Esophagus (tissue), 2 donors: ENCODE data around the gene ADD3. TPM values are rescaled to one million over a fixed set of nuclear protein-coding genes. Genes with fewer than 3 reads are reported as not detected.

Experiments used
- H3K27ac ChIP-seq, 2 donors: one replicate each; pipeline ENCODE4 v1.5.1; 2013; ENCODE audit warnings: low read depth in 2 of 2, mild to moderate bottlenecking in 2 of 2, inconsistent platforms in 1 of 2, low read length in 1 of 2, moderate library complexity in 1 of 2
- H3K27me3 ChIP-seq, 2 donors: one replicate each; pipeline ENCODE4 v1.6.1; 2013; ENCODE audit warnings: low read length in 2 of 2, control low read depth in 1 of 2, mild to moderate bottlenecking in 1 of 2; ENCODE audit not compliant: insufficient read depth in 2 of 2, control insufficient read depth in 1 of 2
- H3K36me3 ChIP-seq, 2 donors: one replicate each; pipeline ENCODE4 v1.6.1; 2013; ENCODE audit warnings: low read length in 1 of 2; ENCODE audit not compliant: control insufficient read depth in 2 of 2, insufficient read depth in 2 of 2
- H3K4me1 ChIP-seq, 2 donors: one replicate each; pipeline ENCODE4 v1.6.1; 2013; ENCODE audit warnings: low read length in 1 of 2; ENCODE audit not compliant: control insufficient read depth in 2 of 2, insufficient read depth in 2 of 2
- H3K4me3 ChIP-seq, 2 donors: one replicate each; pipeline ENCODE4 v1.5.1; 2013; ENCODE audit warnings: low read length in 2 of 2, mild to moderate bottlenecking in 2 of 2, low read depth in 1 of 2, moderate library complexity in 1 of 2
- H3K9me3 ChIP-seq, 2 donors: one replicate each; pipeline ENCODE4 v1.6.1; 2013; ENCODE audit warnings: mild to moderate bottlenecking in 2 of 2, low read depth in 1 of 2, low read length in 1 of 2, moderate library complexity in 1 of 2; ENCODE audit not compliant: control insufficient read depth in 2 of 2, insufficient read depth in 1 of 2
- WGBS, 2 donors: extraction: QIAGEN DNeasy Blood & Tissue Kit; methylation state at CpG; one replicate each; pipeline ENCODE4 v1.1.7; 2013; 5-methylcytosine and 5-hydroxymethylcytosine counted together
- polyA plus RNA-seq, 2 donors: library from polyadenylated mRNA; stranded (reverse); fragments of 200-250 nt; gene quantifications; one replicate each; pipeline ENCODE4 v1.2.3, GENCODE V29; 2013
- donor health status: healthy with polysubstance abuse.
- donor health status: Bipolar disorder and iron deficiency.

Gene ADD3
- polyA plus RNA-seq, 2 donors, result 20.0 to 24.0 TPM

DNA sequence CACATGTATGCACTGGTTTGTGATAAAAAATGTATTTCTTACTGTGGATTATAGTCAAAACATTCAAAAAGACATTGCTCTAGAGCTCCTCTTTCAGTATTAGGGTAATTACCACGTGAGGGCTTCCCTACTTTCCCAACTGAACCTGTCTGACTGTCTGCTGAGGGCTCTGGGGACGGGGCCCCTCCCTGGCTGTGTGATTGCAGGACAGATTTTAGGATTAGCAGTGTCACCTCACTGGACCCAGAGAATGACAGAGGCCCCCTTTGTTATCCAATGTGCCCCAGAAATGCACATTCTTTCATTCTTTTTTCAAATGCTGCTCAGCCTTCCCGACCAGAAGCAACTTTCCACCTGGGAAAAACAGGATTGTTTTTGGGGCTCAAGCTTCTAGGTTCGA lies 156.1 kb downstream of the ADD3 start:
- no peaks in the 10 kb centered on the region for H3K27me3 ChIP-seq
- no peak overlapping the region for H3K4me3 ChIP-seq
- H3K36me3 ChIP-seq, result no peaks in the 10 kb centered on the region
- no peak overlapping the region for H3K27ac ChIP-seq
- H3K4me1 ChIP-seq, result no peaks in the 10 kb centered on the region
- WGBS, 2 donors, result 54 to 59% methylated on average over 4 of the region's 4 CpGs
- H3K9me3 ChIP-seq, result no peaks in the 10 kb centered on the region

DNA sequence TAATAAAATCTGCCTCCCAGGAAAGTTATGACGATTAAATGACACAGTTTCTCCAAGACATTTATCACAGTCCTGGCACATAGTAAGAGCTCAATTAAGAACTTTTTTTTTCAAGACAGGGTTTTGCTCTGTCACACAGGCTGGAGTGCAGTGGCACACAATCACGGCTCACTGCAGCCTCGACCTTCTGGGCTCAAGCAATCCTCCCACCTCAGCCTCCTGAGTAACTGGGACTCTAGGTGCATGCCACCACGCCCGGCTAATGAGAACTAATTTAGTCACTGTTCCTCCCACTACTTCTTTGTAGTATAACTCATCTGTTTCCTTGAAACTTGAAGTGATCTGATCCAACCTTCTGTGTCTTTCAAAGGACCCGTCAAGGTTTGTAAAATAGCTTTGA lies 157.5 kb downstream of the ADD3 start:
- no peaks in the 10 kb centered on the region for H3K36me3 ChIP-seq
- H3K9me3 ChIP-seq, result no peaks in the 10 kb centered on the region
- 78 to 82% methylated on average over 6 of the region's 6 CpGs for WGBS, 2 donors
- H3K4me3 ChIP-seq, result no peak overlapping the region
- no peaks in the 10 kb centered on the region for H3K4me1 ChIP-seq
- no peak overlapping the region for H3K27ac ChIP-seq
- H3K27me3 ChIP-seq, result no peaks in the 10 kb centered on the region

DNA sequence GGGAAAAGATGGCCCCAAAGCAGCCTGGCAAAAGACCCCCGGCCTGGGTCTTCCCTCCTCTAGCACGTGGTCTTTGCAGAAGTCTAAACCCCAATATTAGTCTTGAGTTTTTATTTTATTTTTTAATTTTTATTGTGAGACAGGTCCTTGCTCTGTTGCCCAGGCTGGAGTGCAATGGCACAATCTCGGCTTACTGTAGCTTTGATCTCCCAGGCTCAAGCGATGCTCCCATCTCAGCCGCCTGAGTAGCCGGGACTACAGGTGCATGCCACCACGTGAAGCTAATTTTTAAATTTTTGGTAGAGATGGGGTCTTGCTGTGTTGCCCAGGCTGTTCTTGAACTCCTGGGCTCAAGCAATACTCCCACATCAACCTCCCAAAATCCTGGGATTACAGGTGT lies 159.4 kb downstream of the ADD3 start:
- Histone ChIP-seq H3K36me3 (no peaks in the 10 kb centered on the region), H3K9me3 (no peaks in the 10 kb centered on the region), H3K27me3 (no peaks in the 10 kb centered on the region), H3K27ac (no peak overlapping the region), H3K4me1 (no peaks in the 10 kb centered on the region), H3K4me3 (no peak overlapping the region)
- 88 to 93% methylated on average over 7 of the region's 7 CpGs for WGBS, 2 donors

DNA sequence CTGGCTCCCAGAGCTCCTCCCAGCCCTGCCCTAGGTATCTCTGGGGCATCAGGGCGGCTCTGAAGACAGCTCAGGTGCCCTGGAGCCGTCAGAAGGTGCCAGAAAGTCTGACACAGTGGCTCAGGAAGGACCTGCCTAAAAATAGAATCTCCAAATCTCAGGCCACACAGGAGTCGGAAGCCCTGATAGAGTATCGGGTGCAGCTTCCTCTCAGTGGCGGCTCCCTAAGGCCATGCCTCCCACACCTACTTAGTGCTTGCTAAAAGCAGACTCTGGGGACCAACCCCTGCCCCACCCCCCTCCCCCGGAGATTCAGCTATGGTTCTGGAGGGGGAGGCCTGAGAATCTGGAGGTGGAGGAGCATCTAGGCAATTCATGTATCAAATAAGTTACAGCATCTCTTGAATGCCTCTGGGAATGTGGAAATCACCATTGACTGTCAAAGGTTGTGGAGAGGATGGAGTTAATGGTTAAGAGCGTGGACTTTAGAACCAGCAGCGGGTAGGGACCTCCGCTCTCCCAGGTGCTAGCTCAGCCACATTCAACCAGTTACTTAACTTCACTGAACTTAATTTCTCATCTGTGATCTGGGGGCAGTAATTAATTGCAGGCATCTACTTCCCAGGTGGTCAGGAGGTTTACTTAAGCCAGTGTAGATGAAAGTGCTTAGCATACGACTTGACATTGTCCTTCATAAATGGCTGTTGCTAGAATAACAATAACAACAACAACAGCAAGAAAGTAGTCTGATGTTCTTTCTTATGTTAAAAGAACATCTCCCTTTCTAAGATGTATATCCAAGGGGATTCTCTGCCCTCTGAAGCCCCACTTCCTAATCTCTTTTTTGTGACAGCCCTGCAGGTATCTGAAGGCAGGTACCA lies 161.1 kb downstream of the ADD3 start:
- 15 to 21% methylated on average over 10 of the region's 10 CpGs for WGBS, 2 donors
- Histone ChIP-seq H3K4me1 (no peaks in the 10 kb centered on the region), H3K27ac (no peak overlapping the region), H3K4me3 (no peak overlapping the region), H3K27me3 (no peaks in the 10 kb centered on the region), H3K36me3 (no peaks in the 10 kb centered on the region), H3K9me3 (no peaks in the 10 kb centered on the region)

DNA sequence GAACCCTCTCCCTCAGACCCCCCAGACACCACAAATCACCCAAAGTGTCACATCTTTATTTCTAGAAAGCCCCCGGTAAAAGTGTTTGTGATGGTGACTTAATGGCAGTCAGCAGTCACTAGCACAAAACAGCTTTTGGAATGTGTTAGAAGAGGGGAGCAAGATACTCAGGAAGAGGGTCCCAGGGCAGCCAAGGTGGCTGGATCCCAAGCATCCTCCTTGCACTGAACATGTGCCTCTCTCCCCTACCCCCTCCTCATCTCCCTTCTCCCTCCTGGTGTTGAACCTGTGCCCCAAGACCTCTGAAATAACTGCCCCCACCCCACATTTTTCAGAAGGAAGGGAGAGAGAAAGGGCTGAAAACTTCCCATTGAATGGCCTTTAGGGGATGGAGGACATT lies 161.8 kb downstream of the ADD3 start:
- Histone ChIP-seq H3K4me1 (no peaks in the 10 kb centered on the region), H3K27me3 (no peaks in the 10 kb centered on the region), H3K36me3 (no peaks in the 10 kb centered on the region), H3K4me3 (no peak overlapping the region), H3K9me3 (no peaks in the 10 kb centered on the region), H3K27ac (no peak overlapping the region)
- WGBS, 2 donors, result 40 to 42% methylated on average over 1 of the region's 1 CpG

DNA sequence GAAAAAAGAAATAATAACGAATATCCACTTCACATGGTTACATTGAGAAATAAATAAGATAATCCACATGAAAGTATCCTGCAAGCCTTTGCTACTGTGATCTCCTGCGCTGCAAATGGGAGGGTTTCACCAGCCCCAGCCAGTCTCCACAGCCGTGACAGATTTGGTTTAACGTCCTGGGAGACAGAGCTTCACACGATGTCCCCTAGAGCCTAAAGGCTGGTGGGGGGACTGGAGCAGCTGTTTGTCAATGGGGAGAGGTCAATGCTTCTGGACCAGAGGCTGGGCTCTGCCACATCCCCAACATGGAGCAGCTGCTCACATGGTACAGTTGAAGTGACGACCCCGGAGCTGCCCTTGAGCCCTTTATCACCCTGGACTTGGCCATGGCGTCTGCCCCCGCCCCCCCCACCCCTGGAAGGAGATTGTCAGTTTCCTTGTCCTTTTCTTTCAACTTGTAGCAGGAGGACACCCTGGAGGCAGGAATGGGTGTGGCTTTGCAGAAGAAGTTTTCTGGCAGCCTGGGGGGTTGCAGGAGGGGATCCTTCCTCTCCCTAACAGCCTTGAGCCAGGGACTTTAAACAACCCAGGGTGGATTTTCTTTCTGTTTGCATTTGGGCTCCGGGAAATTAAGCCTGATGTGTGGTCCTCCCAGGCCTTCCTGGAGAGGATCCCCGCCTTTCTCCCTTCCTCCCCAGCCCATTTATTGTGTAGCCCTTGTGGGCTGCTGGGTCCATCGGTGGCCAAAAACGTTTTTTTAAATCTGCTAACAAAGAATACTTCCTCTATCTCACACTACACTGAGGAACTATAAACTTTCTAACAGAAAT lies 162.6 kb downstream of the ADD3 start:
- Histone ChIP-seq H3K27me3 (no peaks in the 10 kb centered on the region), H3K27ac (no peak overlapping the region), H3K4me1 (no peaks in the 10 kb centered on the region), H3K9me3 (no peaks in the 10 kb centered on the region), H3K4me3 (no peak overlapping the region), H3K36me3 (no peaks in the 10 kb centered on the region)
- 9 to 11% methylated on average over 13 of the region's 13 CpGs for WGBS, 2 donors

DNA sequence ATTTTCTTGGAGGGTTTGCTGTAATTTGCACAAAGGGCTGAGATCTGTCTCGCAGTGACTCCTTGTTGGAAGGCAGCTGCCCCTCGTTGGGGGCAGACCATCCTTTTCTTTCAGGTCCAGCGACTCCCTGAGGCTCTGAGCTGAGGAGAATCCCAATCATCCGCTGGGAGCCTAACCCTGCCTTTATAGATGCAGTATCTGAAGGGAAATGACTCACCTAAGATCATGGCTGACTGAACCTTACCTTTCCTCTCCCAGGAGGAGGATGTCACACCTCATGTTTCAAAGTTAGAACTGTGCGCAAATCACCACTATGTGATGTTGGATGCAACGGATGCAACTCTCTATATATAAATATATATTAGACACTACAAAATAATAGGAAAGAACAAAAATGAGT lies 163.2 kb downstream of the ADD3 start:
- H3K4me3 ChIP-seq, result no peak overlapping the region
- H3K9me3 ChIP-seq, result no peaks in the 10 kb centered on the region
- no peaks in the 10 kb centered on the region for H3K36me3 ChIP-seq
- WGBS, 2 donors, result 54 to 58% methylated on average over 6 of the region's 6 CpGs
- H3K27ac ChIP-seq, result no peak overlapping the region
- H3K4me1 ChIP-seq, result no peaks in the 10 kb centered on the region
- no peaks in the 10 kb centered on the region for H3K27me3 ChIP-seq

DNA sequence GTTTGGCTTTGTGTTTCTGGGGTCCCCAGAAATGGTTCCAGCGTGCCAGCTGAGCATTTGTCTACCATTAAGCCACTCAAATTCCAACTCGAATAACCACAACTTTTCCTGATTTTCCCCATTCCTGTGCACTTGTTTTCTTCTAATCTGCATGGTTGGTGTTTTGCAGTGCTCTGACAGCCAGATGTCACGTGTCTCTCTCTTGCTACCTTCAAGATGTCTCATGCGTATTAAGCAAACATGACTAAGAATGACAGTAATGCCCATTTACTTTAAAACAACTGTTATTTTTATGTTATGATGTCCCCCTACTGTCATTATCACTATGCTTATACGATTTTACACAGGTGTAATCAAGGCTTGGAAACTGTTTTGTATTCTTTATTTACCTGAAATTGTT lies 164.4 kb downstream of the ADD3 start:
- WGBS, 2 donors, result 75 to 81% methylated on average over 5 of the region's 5 CpGs
- H3K27ac ChIP-seq, result no peak overlapping the region
- no peaks in the 10 kb centered on the region for H3K9me3 ChIP-seq
- no peaks in the 10 kb centered on the region for H3K4me1 ChIP-seq
- no peaks in the 10 kb centered on the region for H3K36me3 ChIP-seq
- H3K4me3 ChIP-seq, result no peak overlapping the region
- H3K27me3 ChIP-seq, result no peaks in the 10 kb centered on the region

DNA sequence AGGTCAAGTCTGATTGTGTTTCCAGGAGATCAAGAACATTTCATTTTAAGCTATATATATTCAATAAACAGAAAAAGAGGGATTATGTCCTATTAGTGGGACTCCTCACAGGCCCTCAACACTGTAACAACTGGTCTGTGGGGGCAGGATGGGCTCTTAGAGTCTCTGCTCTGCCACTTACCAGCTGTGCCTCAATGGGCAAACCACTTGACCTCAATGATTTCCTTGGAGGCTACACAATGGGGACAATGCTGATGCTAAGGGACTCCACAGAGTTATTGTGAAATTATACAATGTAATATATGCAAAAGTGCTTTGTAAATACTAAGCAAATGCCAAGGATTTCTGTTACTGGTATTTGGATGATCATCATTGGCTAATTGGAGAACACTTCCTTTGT lies 166.4 kb downstream of the ADD3 start:
- no peak overlapping the region for H3K4me3 ChIP-seq
- H3K27me3 ChIP-seq, result no peaks in the 10 kb centered on the region
- no peaks in the 10 kb centered on the region for H3K36me3 ChIP-seq

More for the DNA sequence above, 166.4 kb downstream of the ADD3 start:
- Histone ChIP-seq H3K4me1 (no peaks in the 10 kb centered on the region), H3K27ac (no peak overlapping the region), H3K9me3 (no peaks in the 10 kb centered on the region)
